T-helper 1 cell (primary cell): ENCODE measurements around the gene PIGC.
A peak's percentile ranks its signal among the peaks of the same experiment; 100 is the strongest.

ENCODE experiments used
- DNase-seq, 5 donors: peaks; one replicate each; pipeline ENCODE4 v3.0.0-alpha.2; 2012 to 2020

Gene PIGC

DNA sequence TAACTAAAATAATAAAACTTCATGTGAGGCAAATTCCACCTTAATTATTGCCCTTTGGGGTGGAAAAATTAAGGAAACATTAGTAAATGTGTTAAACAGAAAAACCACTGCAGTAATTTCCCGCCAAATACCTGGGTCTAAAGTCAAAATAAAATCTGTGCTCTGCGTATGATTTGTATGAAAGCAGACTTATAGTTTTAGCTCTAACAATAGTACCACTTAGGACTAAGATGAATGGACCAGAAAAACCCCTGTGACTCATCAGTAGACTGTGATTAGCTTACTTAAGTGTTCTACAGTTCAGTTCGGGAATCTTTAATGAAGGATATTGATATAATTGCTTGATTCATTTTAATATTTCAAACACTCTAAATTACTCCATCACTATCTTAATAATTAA, 46.6 kb downstream of the PIGC start:
- DNase-seq, result peak in 1 of 5 donors; percentile 56

DNA sequence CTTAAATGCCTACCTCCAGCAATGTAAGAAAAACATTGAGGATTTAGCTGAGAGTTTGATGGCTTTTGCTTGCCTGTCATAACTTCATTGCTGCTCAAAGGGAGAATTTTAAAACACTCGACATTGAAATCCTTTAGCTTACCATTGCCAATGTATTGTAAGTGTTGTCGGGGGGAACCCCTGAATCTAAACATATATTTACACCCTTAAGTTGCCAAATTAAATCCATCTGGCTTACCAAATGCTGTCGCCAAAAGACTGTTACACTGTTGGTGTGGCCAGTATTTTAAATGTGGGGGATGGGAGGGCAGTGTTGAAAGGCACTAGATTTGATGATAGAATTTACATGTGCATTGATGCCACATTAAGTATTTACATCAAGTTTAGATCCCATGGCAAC, 48.3 kb downstream of the PIGC start:
- no peak for DNase-seq

DNA sequence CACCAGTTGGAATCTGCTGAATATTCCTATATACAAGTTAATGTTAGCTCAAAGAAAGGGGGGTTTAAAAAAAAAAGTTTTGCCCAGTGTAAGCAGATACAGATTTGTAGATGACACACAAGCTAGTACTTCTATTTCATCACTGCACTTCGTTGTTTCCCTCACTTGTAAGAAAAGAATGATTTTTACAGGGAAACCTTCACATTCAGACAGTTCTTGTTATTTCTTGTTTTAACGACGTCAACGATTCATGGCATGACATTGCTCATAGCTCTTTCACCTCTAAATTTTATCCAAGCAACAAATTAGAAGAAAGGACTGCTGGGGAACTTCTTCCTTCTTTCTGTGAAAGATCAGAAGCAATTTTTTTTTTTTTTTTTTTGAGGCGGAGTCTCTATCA, 49.1 kb downstream of the PIGC start:
- peak in 1 of 5 donors; percentile 16 for DNase-seq

DNA sequence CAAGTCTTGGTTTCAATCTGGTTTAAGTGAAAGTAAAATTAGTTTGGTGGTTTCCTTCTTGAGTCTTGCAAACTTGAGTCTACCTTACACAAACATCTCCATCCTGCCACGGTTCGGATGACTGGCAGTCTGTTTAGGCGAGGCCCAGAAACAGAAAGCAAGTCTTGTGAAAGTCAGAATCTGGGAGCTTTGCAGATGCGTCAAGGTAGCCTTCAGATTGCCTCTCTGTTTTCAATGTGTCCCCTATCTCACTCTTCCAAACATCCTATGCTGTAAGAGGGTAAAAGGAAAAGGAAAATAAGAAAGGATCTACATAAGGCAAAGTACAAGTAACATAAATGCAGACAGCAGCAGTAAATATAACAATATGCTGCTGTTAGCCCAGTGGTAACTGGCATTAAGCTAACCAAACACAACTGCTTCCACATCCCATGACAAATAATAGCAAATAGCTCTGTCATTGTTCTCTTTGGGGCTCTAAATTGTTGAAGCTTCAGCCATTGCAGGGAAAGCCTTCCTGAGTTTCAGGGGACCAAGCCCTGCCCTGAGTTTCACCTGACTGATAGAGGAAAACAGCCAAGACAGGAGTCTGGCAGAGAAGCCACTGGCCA, 49.6 kb downstream of the PIGC start:
- DNase-seq, result peak in 3 of 5 donors; percentile 35 to 89 (median 47)

DNA sequence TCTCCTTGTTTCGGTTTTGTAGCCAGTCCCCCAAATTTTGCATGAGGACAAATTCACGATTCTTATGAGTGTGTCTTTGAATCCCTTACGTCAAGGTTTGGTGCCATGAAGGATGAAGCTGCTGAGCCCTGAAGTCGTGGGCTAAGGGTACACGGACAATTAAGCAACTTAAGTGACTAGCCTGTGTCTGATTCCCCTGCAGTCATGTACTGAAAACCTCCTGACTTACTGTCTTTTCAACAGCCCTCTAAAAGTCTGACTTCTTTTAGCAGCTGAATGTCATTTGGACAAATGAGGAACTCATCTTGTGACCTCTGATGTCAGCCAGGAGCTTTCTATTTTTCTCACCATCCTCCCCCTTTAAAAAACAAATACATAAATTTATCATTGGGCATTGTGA, 50.5 kb downstream of the PIGC start:
- no peak for DNase-seq

DNA sequence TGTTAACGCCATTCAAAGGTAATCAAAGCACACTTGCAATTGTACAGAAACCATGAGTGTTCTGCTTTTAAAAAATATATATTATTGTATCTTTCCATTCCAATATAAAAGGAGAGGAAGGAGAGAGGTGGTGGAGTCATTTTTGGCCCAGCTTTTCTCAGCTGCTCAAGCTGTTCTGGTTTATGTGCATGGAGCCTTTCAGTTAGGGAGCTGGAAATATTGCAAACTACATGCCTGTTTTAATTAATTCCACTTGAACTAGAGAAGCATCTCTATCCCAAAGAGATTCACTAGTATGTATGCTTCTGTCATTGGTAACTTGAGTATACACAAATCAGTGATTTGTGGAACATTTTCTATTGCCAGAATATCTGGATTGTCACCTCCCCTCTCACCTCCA, 51.9 kb downstream of the PIGC start:
- no peak for DNase-seq
